MM.1S (cell line): ENCODE measurements around the gene PDZD8.

Experiments used
- EZH2 ChIP-seq: fragments of 300-600 bp; sonication (generic); optimal IDR thresholded peaks from 2 replicates; pipeline ENCODE3; 2017; ENCODE audit warnings: low read depth, mild to moderate bottlenecking, antibody characterized with exemption, low read length, mixed read lengths
- EZH2phosphoT487 ChIP-seq: fragments of 300-600 bp; sonication (generic); IDR thresholded peaks from 2 replicates; pipeline ENCODE4 v1.6.1; 2018; ENCODE audit warnings: antibody characterized with exemption, low read length
- TF ChIP-seq, protein P1 (sequence below): fragments of 300-600 bp; sonication (generic); IDR thresholded peaks from 2 replicates; pipeline ENCODE4 v1.5.1; 2016; ENCODE audit warnings: antibody characterized with exemption, low read length, mixed read lengths

DNA sequence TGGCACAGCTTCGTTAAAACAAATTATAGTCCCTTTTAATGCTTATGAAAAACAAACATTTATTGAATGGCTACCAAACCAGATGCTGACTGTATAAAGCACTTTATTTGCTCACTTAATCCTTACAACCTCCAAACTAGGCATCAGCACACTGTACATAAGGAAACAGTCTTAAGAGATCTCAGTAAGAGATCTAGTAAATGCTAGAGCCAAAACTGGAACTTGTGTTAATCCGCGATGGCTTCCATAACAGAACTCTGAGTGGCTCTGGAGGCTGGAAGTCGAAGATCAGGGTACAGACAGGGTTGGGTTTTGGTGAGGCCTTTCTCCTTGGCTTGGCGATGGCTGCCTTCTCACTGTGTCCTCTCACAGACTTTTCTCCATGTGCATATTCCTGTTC, 27.0 kb downstream of the PDZD8 start:
- TF ChIP-seq, protein P1, sequence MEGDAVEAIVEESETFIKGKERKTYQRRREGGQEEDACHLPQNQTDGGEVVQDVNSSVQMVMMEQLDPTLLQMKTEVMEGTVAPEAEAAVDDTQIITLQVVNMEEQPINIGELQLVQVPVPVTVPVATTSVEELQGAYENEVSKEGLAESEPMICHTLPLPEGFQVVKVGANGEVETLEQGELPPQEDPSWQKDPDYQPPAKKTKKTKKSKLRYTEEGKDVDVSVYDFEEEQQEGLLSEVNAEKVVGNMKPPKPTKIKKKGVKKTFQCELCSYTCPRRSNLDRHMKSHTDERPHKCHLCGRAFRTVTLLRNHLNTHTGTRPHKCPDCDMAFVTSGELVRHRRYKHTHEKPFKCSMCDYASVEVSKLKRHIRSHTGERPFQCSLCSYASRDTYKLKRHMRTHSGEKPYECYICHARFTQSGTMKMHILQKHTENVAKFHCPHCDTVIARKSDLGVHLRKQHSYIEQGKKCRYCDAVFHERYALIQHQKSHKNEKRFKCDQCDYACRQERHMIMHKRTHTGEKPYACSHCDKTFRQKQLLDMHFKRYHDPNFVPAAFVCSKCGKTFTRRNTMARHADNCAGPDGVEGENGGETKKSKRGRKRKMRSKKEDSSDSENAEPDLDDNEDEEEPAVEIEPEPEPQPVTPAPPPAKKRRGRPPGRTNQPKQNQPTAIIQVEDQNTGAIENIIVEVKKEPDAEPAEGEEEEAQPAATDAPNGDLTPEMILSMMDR, result no peak
- TF ChIP-seq EZH2 (no peak), EZH2phosphoT487 (no peak)
